AG08396 (cell line): ENCODE results near the gene CXCR4.
"Not testable (repeated sequence)": the region's sequence is repeated elsewhere in the genome, so short reads cannot be mapped to it uniquely, and the experiment has no call there.

Experiments used
- DNase-seq: peaks from one replicate; pipeline ENCODE4 v3.0.0; 2012; ENCODE audit warnings: low spot score, mixed read lengths

CXCR4 gene

DNA sequence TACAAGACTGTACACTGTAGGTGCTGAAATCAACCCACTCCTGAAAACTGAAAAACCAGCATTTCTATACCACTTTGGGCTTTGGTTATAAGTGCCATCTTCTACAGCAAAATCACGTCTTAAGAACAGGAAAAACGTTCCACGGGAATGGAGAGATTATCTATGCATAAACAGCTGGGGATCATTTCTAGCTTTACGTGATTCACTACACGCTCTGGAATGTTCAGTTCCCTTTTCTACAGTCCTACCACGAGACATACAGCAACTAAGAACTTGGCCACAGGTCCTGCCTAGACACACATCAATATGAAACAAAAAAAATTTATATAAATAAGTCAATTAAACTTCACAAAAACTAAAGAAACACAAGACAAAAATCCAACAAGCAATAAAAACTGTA lies 3.6 kb downstream of the CXCR4 start:
- DNase-seq: no peak

DNA sequence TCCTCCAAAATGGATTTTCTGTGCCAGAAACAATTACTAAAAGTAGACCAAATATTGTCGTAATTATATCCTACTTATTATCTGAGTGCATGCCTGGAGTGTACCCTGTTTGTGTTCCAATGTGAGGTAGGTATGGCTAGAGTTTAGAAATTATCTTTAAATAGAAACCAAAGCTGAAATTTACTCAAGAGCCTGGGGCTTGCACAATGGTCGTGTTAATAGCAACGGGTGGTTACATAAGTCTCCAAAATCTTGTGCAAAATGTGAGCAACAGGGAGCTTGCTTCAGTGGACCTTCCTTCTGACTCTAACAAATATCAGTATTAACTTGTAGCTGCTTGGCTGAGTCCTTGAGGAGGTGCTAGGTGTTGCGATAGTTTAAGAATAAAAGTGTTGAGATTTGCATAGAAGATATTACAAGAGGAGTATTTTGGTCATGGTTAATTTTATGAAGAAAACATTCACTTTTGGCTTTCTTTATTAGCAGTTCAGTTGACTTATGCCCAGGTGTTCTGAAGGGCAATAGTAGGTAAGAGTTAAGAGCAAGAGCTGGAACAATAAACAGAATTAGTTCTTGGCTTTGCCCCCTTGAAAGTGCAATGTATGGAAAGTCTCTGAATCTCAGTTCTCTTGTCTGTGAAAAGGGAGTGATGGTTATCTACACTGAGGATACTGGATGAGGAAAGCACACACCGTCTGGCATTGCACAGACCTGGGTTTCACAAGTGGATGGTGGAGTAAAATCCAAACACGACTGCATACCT lies 4.6 kb downstream of the CXCR4 start:
- DNase-seq: no peak

DNA sequence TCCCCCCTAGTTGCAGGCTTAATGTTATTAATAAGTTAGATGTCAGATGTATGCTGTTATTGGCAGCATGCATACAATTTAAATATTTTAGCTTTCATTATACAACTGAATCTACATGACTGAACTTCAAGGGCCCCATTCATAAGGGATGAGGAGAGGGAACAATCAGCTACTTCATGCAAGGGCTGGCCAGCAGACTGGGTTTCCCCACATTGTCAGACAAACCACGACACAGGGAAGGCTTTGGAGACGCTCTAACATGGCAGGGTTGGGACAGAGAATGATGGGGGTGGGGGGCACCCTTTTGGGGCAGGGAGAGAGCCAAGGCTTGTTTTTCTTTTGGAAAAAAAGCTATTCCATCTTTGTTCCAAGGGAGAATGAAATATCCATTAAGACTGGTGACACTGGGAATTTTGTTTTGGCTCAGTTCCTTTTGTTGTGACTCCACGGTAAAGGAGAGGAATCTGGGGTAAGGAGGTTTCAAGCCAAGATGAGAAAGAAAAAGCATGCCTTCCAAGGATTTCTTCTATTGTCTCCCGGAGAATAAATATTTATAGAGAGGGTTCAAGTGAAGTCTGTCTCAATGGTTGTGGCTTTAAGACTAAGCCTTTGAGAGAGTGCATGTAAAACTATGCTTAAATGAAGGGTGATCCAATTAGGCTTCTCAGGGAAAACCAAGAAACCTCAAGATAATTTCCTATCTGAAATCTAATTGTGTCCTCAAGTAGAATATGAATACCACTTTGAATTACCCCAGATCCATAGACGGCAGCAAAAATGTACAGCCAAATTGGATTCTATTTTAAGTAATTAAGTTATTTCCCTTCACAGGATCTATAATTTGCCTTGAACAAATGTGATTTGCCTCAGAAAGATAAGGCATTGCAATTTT lies 5.4 kb downstream of the CXCR4 start:
- no peak for DNase-seq

DNA sequence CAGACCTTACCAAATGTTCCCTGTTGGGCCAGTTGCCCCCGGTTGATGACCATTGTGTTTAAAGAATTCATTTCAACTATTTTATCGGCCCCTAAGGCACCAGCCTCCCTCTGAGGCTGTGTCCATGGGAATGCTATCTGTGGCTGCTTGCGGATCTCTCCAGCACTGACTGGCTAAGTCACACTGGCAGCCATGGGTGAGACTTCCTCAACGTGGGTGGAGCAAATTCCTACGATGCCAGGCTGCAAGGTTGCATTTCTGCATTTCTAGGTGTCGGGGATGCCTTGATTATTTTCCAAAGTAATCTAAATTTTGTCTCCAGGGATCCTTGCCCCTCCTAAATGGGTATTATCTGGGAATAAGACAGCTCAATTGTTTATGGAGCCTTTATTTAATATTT lies 6.2 kb downstream of the CXCR4 start:
- DNase-seq: no peak

DNA sequence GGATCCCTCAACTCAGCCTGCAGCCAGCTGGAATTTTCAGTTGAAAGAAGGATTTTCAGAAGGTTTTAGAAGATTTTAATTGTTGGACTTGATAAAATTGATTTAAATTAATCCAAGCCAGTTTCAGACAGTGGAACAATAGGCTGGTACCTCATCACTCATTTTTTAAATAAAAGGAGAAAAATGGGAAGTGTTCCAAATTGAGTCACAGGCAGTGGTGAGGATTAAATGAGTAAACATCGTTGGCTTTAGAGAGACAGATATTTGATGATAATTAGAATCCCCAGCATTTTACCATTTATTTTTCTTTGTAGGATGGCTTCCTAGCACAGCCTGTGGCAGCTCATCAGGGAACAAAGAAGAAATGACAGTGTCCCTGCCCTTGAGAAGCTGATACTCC lies 7.4 kb downstream of the CXCR4 start:
- no peak for DNase-seq

DNA sequence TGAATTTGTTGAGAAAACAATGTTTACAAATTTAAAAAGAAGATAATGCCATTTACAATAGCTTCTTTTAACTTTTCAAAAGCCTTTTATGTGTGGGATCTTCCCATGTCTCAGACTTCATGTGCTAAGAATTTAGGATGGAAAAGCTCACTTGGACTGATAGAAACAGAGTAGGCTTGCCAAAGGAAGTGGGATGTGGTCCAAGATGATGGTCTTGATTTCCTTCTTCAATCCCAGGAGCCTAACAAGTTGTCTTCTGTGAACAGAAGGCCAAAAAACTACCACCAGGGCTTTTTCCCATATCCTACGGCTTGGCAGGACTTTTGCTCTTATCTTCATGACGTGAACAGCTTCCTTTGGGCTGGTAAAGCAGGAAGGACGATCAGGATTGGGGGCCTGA lies 9.5 kb downstream of the CXCR4 start:
- no peak for DNase-seq

DNA sequence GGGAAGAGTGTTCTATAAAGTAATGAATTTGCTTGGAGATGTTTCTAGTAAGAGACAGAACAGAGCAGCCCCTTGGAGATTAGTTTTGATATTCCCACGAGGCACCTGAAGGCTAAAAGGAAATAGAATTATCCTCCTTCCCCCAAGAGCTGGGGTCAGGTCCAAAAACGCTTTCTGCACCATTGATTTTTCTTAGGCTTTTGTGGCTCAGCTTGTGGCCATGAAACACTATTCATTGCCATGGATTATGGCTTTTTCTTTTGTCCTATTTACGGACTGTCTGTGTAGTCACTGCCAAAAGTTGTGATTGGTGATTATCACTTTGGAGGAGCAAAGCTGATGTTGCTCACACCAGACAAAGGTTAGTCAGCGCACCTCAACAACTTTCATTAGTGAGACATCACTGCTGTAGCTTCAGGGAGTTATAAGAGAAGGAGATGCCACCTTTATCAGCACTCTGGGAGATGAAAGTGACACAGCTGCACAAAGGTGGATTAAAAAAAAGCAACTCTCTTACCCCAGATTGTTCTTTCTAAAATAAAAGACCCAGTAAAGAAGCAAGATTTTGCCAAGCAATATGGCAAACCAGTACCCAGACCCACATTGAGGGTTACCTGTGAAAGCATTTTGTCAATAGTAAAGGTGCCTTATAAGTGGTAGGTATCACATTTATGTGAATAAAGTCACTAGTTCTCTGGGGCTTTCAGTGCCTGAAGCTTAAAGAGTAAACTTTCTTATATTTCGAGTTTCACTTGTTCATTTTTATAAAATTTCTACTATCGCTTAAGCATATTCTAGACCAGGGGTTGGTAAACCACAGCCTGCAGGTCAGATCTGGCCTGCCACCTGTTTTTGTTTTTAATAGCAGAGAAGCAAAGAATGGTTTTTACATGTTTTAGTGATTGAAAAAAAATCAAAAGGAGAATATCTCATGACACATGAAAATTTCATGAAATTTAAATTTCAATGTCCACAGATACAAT lies 10.6 kb downstream of the CXCR4 start:
- no peak for DNase-seq

DNA sequence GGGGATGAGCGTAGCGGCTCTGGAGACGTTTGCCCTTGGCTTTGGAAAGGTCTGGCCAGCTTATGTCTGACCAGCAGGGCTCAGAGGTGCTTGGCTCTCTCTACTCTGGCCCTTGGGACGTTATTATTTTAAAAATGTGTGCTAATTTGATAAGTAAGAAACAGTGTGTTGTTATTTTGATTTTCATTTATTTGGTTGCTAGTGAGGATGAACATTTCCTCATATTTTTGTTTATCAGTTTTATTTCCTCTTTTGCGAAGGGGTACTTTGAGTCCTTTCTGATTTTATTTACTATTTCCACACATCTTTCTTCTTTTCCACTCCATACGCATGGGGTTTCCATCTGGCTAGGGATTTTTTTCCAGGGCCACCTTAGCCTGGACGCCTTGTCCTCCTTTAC lies 11.4 kb downstream of the CXCR4 start:
- DNase-seq: no peak

DNA sequence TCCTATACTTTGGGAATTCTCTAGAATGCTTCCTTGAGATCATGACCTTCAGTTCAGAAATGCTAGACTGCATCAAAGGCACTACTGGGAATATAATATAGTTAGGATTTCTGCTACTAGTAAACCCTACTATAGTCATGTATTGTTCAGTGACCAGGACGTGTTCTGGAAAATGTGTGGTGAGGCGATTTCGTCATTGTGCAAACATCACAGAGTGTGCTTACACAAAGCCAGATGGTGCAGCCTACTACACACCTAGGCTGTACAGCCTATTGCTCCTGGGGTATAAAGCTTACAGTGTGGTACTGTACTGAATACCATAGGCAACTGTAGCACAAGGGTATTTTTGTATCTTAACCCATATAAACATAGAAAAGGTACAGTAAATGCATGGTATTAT lies 13.0 kb downstream of the CXCR4 start:
- no peak for DNase-seq

DNA sequence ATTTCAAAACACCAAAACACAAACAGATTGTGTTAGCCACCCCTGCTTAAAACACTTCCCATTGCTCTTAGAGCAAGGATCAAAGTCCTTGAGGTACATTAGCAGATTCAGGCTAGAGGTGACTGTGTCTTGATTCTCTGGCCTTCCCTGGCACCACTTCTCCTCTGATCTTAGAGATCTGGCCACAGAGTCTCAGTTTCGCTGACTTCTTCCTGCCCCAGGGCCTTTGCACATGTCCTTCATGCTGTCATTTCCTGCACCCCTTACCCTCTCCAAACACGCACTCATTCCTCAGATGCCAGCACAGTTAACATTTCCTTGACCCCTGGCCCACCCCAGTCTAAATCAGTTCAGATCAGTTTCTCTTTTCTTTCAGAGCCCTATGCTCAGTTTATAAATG lies 16.9 kb downstream of the CXCR4 start:
- no peak for DNase-seq

DNA sequence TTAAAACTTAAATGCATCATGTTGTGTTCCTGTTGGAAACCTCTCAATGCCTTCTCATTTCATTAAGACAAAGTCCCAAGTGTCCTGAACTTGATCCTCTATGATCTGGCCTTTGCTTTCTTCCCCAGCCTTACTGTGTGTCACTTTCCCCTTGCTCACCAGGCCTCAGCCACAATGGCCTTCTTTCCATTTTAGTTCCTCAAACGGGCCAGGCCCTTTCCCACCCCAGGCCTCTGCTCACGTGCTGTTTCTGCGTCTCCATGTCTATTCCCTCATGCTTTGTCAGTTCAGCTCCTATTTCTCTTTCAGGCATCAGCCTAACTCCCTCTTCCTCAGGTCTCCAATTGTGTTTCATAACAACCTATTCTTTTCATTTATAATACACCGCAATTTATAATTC lies 19.5 kb downstream of the CXCR4 start:
- no peak for DNase-seq

DNA sequence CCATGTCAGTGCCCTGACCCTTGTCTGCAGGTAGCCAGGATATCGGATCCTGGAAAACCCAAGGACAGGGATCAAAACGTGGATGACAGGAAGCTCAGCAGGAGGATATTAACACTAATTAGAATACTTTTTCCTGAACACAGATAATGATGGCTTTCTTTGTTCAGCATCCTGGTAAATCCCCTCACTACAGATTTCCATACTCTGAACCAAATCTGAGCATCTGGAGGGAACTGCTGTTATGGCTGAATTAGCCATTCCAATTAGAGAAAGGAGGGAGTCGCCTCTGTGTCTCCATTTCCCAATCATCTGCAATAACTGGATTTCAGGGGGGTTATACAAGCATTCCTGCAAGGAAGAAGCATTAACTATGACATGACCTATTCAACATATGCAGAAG lies 24.4 kb downstream of the CXCR4 start:
- no peak for DNase-seq

DNA sequence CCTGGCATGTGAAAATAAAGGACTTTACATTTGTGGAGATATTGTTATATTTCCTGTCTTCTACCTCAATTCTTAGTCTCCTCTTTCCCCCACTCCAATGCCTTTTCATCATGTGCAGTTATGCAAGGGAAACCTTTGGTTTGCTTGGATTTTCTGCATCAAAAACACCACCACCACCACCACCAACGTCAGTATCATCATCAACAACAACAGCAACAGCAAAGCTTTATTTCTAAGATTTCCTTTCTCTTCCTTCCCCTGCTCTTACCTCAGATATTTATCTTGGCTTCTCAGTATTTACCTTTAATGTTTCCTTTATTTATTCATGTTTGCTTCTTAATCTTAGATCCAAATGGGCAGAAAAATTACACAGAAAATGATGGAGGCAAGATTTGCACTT lies 26.1 kb downstream of the CXCR4 start:
- DNase-seq: no peak

DNA sequence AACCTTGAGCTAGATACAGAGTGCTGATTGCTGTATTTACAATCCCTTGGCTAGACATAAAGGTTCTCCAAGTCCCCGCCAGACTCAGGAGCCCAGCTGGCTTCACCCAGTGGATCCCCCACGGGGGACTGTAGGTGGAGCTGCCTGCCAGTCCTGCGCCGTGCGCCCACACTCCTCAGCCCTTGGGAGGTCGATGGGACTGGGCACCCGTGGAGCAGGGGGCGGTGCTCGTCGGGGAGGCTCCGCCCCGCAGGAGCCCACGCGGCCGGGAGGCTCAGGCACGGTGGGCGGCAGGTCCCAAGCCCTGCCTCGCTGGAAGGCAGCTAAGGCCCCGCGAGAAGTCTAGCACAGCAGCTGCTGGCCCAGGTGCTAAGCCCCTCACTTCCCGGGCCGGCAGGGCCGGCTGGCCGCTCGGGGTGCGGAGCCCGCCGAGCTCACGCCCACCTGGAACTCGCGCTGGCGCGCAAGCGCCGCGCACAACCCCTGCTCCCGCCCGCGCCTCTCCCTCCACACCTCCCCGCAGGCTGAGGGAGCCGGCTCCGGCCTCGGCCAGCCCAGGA lies 30.0 kb downstream of the CXCR4 start:
- not testable (repeated sequence) for DNase-seq

DNA sequence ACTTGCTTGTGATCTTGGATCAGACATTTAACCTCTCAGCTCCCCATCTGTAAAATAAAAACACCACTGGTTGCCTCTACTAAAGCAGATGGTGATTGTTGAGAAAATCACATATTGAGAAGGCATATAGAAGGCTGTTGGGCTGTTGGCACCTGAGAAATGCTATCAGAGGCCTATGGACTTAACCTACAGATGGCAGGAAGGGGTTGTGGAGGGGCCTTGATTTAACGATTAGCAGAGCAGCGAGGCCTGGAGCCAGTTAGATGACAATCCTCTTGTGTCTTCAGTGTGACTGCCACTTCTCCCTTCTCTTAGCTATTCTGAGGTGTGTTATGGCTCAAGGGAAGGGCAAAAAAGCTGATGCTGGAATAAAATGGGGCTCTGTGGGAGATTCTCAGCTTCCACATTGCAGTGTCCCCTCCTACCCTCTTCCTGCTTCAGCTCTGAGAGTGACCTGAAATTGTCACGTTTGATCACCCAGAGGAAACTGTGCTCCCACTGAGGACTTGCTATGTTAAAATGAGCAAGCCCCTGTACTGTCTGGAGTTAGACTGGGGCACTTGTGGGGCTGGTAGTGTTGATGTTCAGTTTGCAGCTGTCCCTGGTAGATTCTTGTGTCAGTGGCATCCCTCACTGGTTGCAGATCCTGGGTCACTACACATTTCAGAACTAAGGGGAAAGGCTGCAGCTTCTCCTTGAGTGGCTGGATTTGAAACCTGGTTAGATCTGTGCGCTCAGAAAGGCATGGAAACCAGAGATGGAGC lies 31.5 kb downstream of the CXCR4 start:
- no peak for DNase-seq

DNA sequence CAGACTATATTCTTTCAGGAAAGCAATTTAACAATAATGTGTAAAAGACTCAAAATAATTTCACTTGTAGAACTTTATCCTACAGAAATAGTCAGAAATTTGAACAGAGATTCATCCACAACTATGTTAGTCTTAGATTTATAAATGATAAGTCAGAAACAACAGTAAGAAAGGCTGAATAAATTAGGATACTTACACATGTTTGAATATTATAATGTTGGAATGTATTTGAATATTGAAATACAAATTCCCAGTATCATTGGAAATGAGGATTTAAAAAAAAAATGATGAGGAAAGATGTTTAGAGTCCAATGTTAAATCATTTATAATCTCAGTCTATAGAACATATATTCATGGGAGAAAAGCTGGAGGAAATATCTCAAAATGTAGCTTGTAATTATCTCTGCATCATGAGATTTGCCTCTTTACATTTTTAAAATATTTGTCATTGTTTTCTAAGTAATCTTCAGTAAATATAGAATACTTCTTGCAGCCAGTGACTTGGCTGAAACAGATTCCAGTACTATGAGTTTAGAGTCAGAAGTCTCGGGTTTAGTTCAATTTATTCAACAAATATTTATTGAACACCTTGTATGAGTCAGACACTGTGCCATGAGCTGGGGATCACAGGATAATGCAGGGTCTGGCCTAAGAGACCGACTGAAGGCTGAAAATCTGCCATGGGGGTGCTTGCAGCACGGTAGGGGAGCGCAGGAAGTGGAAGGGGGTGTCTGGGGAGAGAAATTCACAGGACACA lies 32.3 kb downstream of the CXCR4 start:
- DNase-seq: no peak

DNA sequence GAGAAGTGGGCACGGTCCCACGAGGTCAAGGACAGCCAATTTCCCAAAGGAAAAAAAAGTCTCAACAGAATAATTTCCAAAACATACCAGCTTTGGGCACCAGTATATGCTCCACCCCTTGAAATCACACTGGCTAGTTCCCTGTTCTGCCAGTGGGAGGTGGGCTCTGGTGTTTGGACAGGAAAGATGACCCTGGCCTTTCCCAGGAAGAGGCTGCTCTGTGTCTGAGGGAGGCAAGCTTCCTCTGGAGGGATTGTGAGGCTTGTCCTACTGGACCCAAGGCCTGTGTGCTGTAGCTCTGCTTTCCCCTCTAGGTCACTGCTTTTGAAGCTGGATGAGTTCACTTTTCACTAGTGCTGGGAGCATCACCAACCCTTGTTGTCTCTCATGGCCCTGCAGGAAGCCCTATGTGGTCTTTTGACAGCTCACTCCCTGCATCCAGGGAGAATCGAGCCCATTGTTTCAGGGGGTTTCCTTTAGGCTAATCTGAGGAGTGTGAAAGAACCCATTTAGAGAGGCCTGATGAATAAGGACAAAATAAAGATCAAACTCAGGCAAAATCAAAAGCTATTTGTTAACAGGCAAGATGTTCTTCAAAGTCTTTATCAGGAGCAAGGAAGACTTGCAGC lies 36.3 kb downstream of the CXCR4 start:
- no peak for DNase-seq

DNA sequence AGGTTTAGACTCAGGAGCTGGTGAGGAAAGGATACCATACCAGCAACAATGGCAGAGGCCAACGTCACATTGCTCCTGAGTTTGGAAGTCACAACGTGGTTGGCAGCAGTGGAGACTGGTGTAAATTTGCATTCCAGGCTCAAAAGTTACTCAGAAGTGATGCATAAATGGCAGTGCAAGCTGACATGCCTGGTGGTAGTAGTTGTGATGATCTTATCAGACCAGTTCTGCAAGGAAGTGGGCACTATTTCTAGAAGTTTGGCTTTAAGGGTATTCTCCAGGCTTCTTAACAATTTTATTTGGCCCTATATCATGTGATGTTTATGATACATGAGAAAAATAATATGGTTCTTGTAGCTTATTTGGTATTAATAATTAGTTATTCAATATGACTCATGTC lies 37.8 kb downstream of the CXCR4 start:
- no peak for DNase-seq

DNA sequence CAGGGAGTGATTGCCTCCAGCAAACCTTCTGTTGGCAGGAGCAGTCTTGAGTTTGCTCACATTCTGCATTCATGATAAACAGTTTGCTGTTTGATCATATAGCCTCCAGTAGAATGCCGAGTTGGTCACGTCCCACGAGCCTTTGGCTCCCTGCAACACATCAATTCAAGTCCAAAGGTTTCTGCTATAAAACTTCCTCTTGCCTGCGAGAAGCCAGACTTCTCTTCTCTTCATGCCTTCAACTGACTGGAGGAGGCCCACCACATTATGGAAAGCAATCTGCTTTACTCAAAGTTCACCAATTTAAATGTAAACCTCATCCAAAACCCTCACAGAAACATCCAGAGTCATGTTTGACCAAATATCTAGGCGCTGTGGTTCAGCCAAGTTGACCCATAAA lies 40.8 kb downstream of the CXCR4 start:
- DNase-seq: no peak

DNA sequence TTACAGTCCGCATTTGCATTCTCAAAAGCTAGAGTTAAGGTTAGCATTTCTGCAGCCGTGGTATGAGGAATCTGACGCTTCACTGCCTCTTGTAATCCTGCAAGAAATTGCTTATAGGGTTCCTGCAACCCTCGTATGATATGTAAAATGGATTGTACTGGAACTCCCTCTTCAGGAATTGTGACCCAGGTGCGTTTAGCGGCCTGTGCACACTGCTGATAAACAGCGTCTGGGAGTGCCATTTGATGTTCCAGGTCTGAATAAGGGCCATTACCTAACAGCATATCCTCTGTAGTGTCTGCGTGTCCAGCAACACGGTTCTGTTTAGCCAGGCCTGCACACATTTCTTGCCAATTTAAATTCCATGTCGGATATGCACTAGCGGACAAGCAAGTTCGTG lies 42.5 kb downstream of the CXCR4 start:
- DNase-seq: no peak
